Testis (tissue), 2 donors: ENCODE measurements around the gene SPDL1.

Source experiments
- CTCF ChIP-seq, 3 experiments: fragments of 450-650 bp in 2 of 3; fragments of 200-600 bp in 1 of 3; sonication (generic) in 1 of 3; IDR thresholded peaks; one replicate each; pipeline ENCODE4 v1.5.1; 2016 to 2019; ENCODE audit warnings: antibody characterized with exemption in 3 of 3, mild to moderate bottlenecking in 2 of 3, moderate library complexity in 1 of 3
- POLR2A ChIP-seq: fragments of 450-650 bp; IDR thresholded peaks from one replicate; pipeline ENCODE4 v1.6.1; 2017; ENCODE audit warnings: antibody characterized with exemption, mild to moderate bottlenecking, moderate library complexity

- TF ChIP-seq CTCF (IDR thresholded peaks at IDR 0.05) (no peak), POLR2A (no peak)
Measured at GRCh38 chr5:169551146-169551545, 32.4 kb upstream of the SPDL1 start.
